ENCODE data around the gene GDF2.

The GDF2 gene

GRCh38 chr10:47311193-47311931 is 10.9 kb upstream of the GDF2 start:
- DNase-seq (ENCODE audit: low read depth in 3 of 3, low spot score in 1 of 3): peak in 2 of 3 donors; percentile 20 to 27

GRCh38 chr10:47311932-47312662 is 10.2 kb upstream of the GDF2 start:
- DNase-seq (ENCODE audit: low read depth in 3 of 3, low spot score in 1 of 3): peak; percentile 63 to 81 (median 68)

GRCh38 chr10:47312663-47312995 is 9.6 kb upstream of the GDF2 start:
- DNase-seq (ENCODE audit: low read depth in 3 of 3, low spot score in 1 of 3): no peak

- DNase-seq (ENCODE audit: low read depth in 3 of 3, low spot score in 1 of 3): no peak
Measured at GRCh38 chr10:47314416-47314970, 7.8 kb upstream of the GDF2 start.

- no peak for DNase-seq (ENCODE audit: low read depth in 3 of 3, low spot score in 1 of 3)
Measured at GRCh38 chr10:47315421-47315820, 6.8 kb upstream of the GDF2 start.

- DNase-seq (ENCODE audit: low read depth in 3 of 3, low spot score in 1 of 3): no peak
Measured at GRCh38 chr10:47316131-47316530, 6.1 kb upstream of the GDF2 start.

GRCh38 chr10:47317251-47317650 is 5.0 kb upstream of the GDF2 start:
- DNase-seq (ENCODE audit: low read depth in 3 of 3, low spot score in 1 of 3): no peak

GRCh38 chr10:47318706-47319105 is 3.5 kb upstream of the GDF2 start:
- DNase-seq (ENCODE audit: low read depth in 3 of 3, low spot score in 1 of 3): no peak

- no peak for DNase-seq (ENCODE audit: low read depth in 3 of 3, low spot score in 1 of 3)
Measured at GRCh38 chr10:47319784-47320183, 2.5 kb upstream of the GDF2 start.

- DNase-seq (ENCODE audit: low read depth in 3 of 3, low spot score in 1 of 3): no peak
Measured at GRCh38 chr10:47320812-47321211, 1.4 kb upstream of the GDF2 start.

GRCh38 chr10:47321521-47322195 is 596 bp upstream of the GDF2 start:
- DNase-seq (ENCODE audit: low read depth in 3 of 3, low spot score in 1 of 3): no peak

GRCh38 chr10:47323087-47323486 is 833 bp downstream of the GDF2 start:
- DNase-seq (ENCODE audit: low read depth in 3 of 3, low spot score in 1 of 3): no peak

GRCh38 chr10:47323636-47324296 is 1.5 kb downstream of the GDF2 start:
- no peak for DNase-seq (ENCODE audit: low read depth in 3 of 3, low spot score in 1 of 3)

GRCh38 chr10:47325303-47326291 is 3.3 kb downstream of the GDF2 start:
- no peak for DNase-seq (ENCODE audit: low read depth in 3 of 3, low spot score in 1 of 3)

- DNase-seq (ENCODE audit: low read depth in 3 of 3, low spot score in 1 of 3): no peak
Measured at GRCh38 chr10:47326306-47326926, 4.2 kb downstream of the GDF2 start.

- no peak for DNase-seq (ENCODE audit: low read depth in 3 of 3, low spot score in 1 of 3)
Measured at GRCh38 chr10:47326927-47327330, 4.7 kb downstream of the GDF2 start.

GRCh38 chr10:47329855-47330254 is 7.6 kb downstream of the GDF2 start:
- DNase-seq (ENCODE audit: low read depth in 3 of 3, low spot score in 1 of 3): no peak

- no peak for DNase-seq (ENCODE audit: low read depth in 3 of 3, low spot score in 1 of 3)
Measured at GRCh38 chr10:47330366-47330765, 8.1 kb downstream of the GDF2 start.

GRCh38 chr10:47330804-47331203 is 8.6 kb downstream of the GDF2 start:
- DNase-seq (ENCODE audit: low read depth in 3 of 3, low spot score in 1 of 3): no peak

GRCh38 chr10:47331491-47331890 is 9.2 kb downstream of the GDF2 start:
- DNase-seq (ENCODE audit: low read depth in 3 of 3, low spot score in 1 of 3): no peak

Measured in stimulated activated CD4-positive, alpha-beta T cell treated with anti-CD3 and anti-CD28 coated beads, TNF-alpha, amount 100 ng/mL, for 1 hour (primary cell).